Liver (tissue), 9 donors: Measurements from ENCODE around the gene EMC1. TPM values are rescaled to one million over a fixed set of nuclear protein-coding genes. Genes with fewer than 3 reads are reported as not detected.

Experiments used
- DNase-seq: peaks from one replicate; pipeline ENCODE4 v3.0.0-alpha.2; 2017; ENCODE audit warnings: low spot score
- H3K27ac ChIP-seq, 2 donors: one replicate each; pipeline ENCODE4 v1.7.0; 2013; ENCODE audit warnings: inconsistent platforms in 2 of 2, low read length in 2 of 2, control low read depth in 1 of 2, low read depth in 1 of 2, mild to moderate bottlenecking in 1 of 2
- H3K27me3 ChIP-seq, 4 donors: one replicate each; pipeline versions ENCODE4 v1.6.1 to v1.7.0; 2013; ENCODE audit warnings: low read length in 3 of 4, inconsistent platforms in 1 of 4, mild to moderate bottlenecking in 1 of 4, moderate library complexity in 1 of 4; ENCODE audit not compliant: control insufficient read depth in 4 of 4, insufficient read depth in 4 of 4
- H3K36me3 ChIP-seq, 4 donors: one replicate each; pipeline versions ENCODE4 v1.6.1 to v1.7.0; 2013; ENCODE audit warnings: low read length in 3 of 4, mild to moderate bottlenecking in 3 of 4, low read depth in 1 of 4, moderate library complexity in 1 of 4; ENCODE audit not compliant: control insufficient read depth in 4 of 4, insufficient read depth in 3 of 4
- H3K4me1 ChIP-seq, 4 donors: one replicate each; pipeline versions ENCODE4 v1.6.1 to v1.7.0; 2013; ENCODE audit warnings: low read length in 3 of 4, mild to moderate bottlenecking in 3 of 4, moderate library complexity in 1 of 4; ENCODE audit not compliant: control insufficient read depth in 4 of 4, insufficient read depth in 4 of 4
- H3K4me3 ChIP-seq, 3 donors: one replicate each; pipeline versions ENCODE4 v1.6.1 to v1.7.0; 2013; ENCODE audit warnings: low read length in 3 of 3, control low read depth in 1 of 3, low read depth in 1 of 3, mild to moderate bottlenecking in 1 of 3
- H3K9ac ChIP-seq, 2 donors: one replicate each; pipeline ENCODE4 v1.7.0; 2013; ENCODE audit warnings: low read length in 2 of 2, mild to moderate bottlenecking in 2 of 2, moderate library complexity in 2 of 2, control low read depth in 1 of 2, low read depth in 1 of 2
- H3K9me3 ChIP-seq, 4 donors: one replicate each; pipeline versions ENCODE4 v1.6.1 to v1.7.0; 2013; ENCODE audit warnings: low read length in 3 of 4; ENCODE audit not compliant: control insufficient read depth in 4 of 4
- ATF3 ChIP-seq: IDR thresholded peaks from 2 replicates; pipeline ENCODE4 v1.6.1; 2016; ENCODE audit warnings: antibody characterized with exemption
- CTCF ChIP-seq: fragments of 150-350 bp; IDR thresholded peaks from 2 replicates; pipeline ENCODE4 v1.5.1; 2017; ENCODE audit warnings: improper control_type of control experiment, low read depth, low read length; ENCODE audit not compliant: missing input control
- EGR1 ChIP-seq, 2 donors: IDR thresholded peaks; 2 replicates each; pipeline ENCODE4 v1.6.1; 2016 to 2018; ENCODE audit warnings: antibody characterized with exemption in 2 of 2, low read depth in 2 of 2
- FOXA1 ChIP-seq: IDR thresholded peaks from 2 replicates; pipeline ENCODE4 v1.6.1; 2016; ENCODE audit warnings: antibody characterized with exemption
- FOXA2 ChIP-seq: IDR thresholded peaks from 2 replicates; pipeline ENCODE4 v1.6.1; 2016; ENCODE audit warnings: antibody characterized with exemption
- GABPA ChIP-seq, 2 donors: IDR thresholded peaks in 1 of 2; conservative IDR thresholded peaks in 1 of 2; 2 replicates each; pipeline ENCODE4 v1.6.1; 2016; ENCODE audit warnings: antibody characterized with exemption in 2 of 2, mild to moderate bottlenecking in 1 of 2, moderate library complexity in 1 of 2
- HNF4A ChIP-seq, 2 donors: conservative IDR thresholded peaks; 2 replicates each; pipeline ENCODE4 v1.6.1; 2016; ENCODE audit warnings: antibody characterized with exemption in 2 of 2, mild to moderate bottlenecking in 2 of 2
- HNF4G ChIP-seq: IDR thresholded peaks from 2 replicates; pipeline ENCODE4 v1.6.1; 2016; ENCODE audit warnings: antibody characterized with exemption
- JUND ChIP-seq, 2 donors: IDR thresholded peaks; 2 replicates each; pipeline ENCODE4 v1.6.1; 2016; ENCODE audit warnings: antibody characterized with exemption in 2 of 2
- NR2F2 ChIP-seq: IDR thresholded peaks from 2 replicates; pipeline ENCODE4 v1.6.1; 2016; ENCODE audit warnings: antibody characterized with exemption
- RAD21 ChIP-seq, 2 donors: IDR thresholded peaks; 2 replicates each; pipeline ENCODE4 v1.6.1; 2016; ENCODE audit warnings: antibody characterized with exemption in 2 of 2, mild to moderate bottlenecking in 2 of 2
- SP1 ChIP-seq: IDR thresholded peaks from 2 replicates; pipeline ENCODE4 v1.6.1; 2018; ENCODE audit warnings: antibody characterized with exemption, mild to moderate bottlenecking
- TAF1 ChIP-seq: conservative IDR thresholded peaks from 2 replicates; pipeline ENCODE4 v1.6.1; 2016; ENCODE audit warnings: antibody characterized with exemption, mild to moderate bottlenecking
- YY1 ChIP-seq: IDR thresholded peaks from 2 replicates; pipeline ENCODE4 v1.6.1; 2016; ENCODE audit warnings: antibody characterized with exemption, mild to moderate bottlenecking
- WGBS: extraction: QIAGEN DNeasy Blood & Tissue Kit; methylation state at CpG from one replicate; pipeline ENCODE4 v1.1.7; 2013; 5-methylcytosine and 5-hydroxymethylcytosine counted together
- polyA plus RNA-seq, 2 donors: library from polyadenylated mRNA; stranded (reverse) in 1 of 2; unstranded in 1 of 2; fragments of 200-250 nt in 1 of 2; fragments of >200 nt in 1 of 2; fragmentation: Nextera tagmentation in 1 of 2; extraction: Ambion mirVana in 1 of 2; gene quantifications; one replicate each; pipeline versions ENCODE4 v1.2.1 to v1.2.3, GENCODE V29; 2013 to 2015
- total RNA-seq, 2 donors: library from RNA; depleted of rRNA; stranded (reverse); fragments of >200 nt; gene quantifications; one replicate each; pipeline ENCODE4 v1.2.3, GENCODE V29; 2014
- TF ChIP-seq, protein P1 (sequence below): IDR thresholded peaks from 2 replicates; pipeline ENCODE4 v1.6.1; 2016; ENCODE audit warnings: antibody characterized with exemption
- TF ChIP-seq, protein P2 (sequence below): IDR thresholded peaks from 2 replicates; pipeline ENCODE4 v1.6.1; 2016; ENCODE audit warnings: antibody characterized with exemption
- TF ChIP-seq, protein P3 (sequence below): IDR thresholded peaks from 2 replicates; pipeline ENCODE4 v1.6.1; 2016; ENCODE audit warnings: antibody characterized with exemption, mild to moderate bottlenecking
- donor health status: healthy.
- donor health status: healthy.
- donor health status: healthy.
- donor health status: healthy.
- donor health status: healthy.

Gene EMC1
- total and polyA plus RNA-seq, 4 donors, result 8.0 to 33.6 (median 14.8) TPM

DNA sequence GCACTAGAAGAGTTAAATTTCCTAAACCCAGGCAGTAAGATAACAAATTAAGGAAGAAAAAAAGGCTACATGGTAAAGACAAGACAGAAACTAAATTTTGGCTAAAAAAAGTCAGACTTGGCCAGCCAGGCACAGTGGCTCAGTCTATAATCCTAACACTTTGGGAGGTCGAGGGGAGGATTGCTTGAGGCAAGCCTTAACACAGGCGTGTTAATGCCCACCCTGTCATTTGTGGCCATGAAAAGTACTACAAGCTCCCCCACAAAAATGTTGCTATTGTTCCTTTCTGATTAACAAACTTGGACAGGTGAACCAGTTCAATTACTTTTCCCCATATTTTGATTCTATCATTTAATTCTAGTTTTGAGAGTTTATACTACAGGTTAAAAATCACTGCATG lies 73.5 kb downstream of the EMC1 start (continued):
- TF ChIP-seq, protein P1, sequence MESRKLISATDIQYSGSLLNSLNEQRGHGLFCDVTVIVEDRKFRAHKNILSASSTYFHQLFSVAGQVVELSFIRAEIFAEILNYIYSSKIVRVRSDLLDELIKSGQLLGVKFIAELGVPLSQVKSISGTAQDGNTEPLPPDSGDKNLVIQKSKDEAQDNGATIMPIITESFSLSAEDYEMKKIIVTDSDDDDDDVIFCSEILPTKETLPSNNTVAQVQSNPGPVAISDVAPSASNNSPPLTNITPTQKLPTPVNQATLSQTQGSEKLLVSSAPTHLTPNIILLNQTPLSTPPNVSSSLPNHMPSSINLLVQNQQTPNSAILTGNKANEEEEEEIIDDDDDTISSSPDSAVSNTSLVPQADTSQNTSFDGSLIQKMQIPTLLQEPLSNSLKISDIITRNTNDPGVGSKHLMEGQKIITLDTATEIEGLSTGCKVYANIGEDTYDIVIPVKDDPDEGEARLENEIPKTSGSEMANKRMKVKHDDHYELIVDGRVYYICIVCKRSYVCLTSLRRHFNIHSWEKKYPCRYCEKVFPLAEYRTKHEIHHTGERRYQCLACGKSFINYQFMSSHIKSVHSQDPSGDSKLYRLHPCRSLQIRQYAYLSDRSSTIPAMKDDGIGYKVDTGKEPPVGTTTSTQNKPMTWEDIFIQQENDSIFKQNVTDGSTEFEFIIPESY, result no peak
- no peak for TF ChIP-seq RAD21 (IDR thresholded peaks at IDR 0.05)
- TF ChIP-seq FOXA1, result no peak
- TF ChIP-seq NR2F2, result no peak
- no peak for TF ChIP-seq YY1
- TF ChIP-seq ATF3, result no peak
- no peak for TF ChIP-seq SP1
- no peak for TF ChIP-seq HNF4A (conservative IDR thresholded peaks at IDR 0.05)
- TF ChIP-seq, protein P2, sequence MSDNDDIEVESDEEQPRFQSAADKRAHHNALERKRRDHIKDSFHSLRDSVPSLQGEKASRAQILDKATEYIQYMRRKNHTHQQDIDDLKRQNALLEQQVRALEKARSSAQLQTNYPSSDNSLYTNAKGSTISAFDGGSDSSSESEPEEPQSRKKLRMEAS, result no peak
- TF ChIP-seq GABPA (IDR thresholded peaks at IDR 0.05 in 1 of 2, conservative IDR thresholded peaks at IDR 0.05 in 1 of 2), result no peak

DNA sequence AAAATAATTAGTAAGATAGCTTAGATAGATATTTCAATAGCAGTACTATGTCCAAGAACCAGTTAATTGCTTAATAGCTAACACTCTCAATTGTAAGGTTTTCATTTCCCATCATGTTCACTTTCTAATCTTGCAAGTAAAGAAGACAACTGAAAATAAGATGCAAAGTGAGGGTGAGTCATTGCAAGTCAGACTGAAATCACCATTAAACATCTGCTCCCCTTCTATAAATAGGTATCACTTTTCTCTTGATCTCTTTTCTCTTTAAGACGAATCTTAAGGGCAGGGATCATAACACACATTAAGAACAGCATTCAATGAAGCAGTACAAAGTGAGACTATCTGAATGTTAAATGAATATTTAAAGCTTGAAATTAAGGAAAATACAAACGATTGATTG lies 81.7 kb downstream of the EMC1 start:
- no peak for TF ChIP-seq JUND (IDR thresholded peaks at IDR 0.05)
- no peak for TF ChIP-seq FOXA2
- TF ChIP-seq GABPA (IDR thresholded peaks at IDR 0.05 in 1 of 2, conservative IDR thresholded peaks at IDR 0.05 in 1 of 2), result no peak
- TF ChIP-seq CTCF, result no peak
- TF ChIP-seq SP1, result no peak
- TF ChIP-seq NR2F2, result no peak
- no peak for TF ChIP-seq FOXA1
- no peak for TF ChIP-seq HNF4A (conservative IDR thresholded peaks at IDR 0.05)
- no peak for TF ChIP-seq RAD21 (IDR thresholded peaks at IDR 0.05)
- no peak for TF ChIP-seq EGR1 (IDR thresholded peaks at IDR 0.05; ENCODE audit: low read depth in 2 of 2)
- no peak for TF ChIP-seq YY1
- no peak for TF ChIP-seq HNF4G
- H3K36me3 ChIP-seq, result peaks cover 18 to 89% (median 84%) of the 10 kb centered on the region in 4 donors
- no peak overlapping the region for H3K27ac ChIP-seq
- no peak overlapping the region for H3K4me3 ChIP-seq
- no peaks in the 10 kb centered on the region for H3K9me3 ChIP-seq
- no peak for DNase-seq
- H3K9ac ChIP-seq, result no peak overlapping the region
- H3K4me1 ChIP-seq, result peaks cover 0 to 12% (median 8%) of the 10 kb centered on the region in 4 donors
- 89% methylated on average over 2 of the region's 2 CpGs for WGBS
- no peaks in the 10 kb centered on the region for H3K27me3 ChIP-seq

DNA sequence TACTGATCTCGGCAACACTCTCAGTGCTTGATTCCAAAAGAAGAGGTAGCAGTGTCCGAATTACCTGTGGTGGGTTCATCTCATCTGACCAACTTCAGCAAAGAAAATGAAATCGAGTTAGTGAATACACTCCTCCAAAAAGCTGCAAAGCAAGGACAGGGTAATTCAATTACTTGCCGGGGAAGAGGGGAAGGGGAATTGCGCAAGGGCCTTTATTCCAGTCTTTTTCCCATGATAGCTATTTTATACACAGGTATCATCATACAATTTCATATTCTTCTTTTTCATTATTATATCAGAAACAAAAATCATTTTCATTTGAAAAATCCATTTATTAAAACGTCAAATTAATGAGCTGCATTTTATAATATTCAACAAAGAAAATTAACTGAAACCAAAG lies 84.2 kb downstream of the EMC1 start:
- Histone ChIP-seq H3K27me3 (no peaks in the 10 kb centered on the region), H3K4me3 (no peak overlapping the region), H3K4me1 (peaks cover 0 to 12% (median 8%) of the 10 kb centered on the region in 4 donors), H3K27ac (no peak overlapping the region), H3K9ac (no peak overlapping the region), H3K36me3 (peaks cover 22 to 92% (median 86%) of the 10 kb centered on the region in 4 donors), H3K9me3 (no peaks in the 10 kb centered on the region)
- TF ChIP-seq GABPA (IDR thresholded peaks at IDR 0.05 in 1 of 2, conservative IDR thresholded peaks at IDR 0.05 in 1 of 2) (no peak), HNF4G (no peak), SP1 (no peak), HNF4A (conservative IDR thresholded peaks at IDR 0.05) (no peak), ATF3 (no peak), EGR1 (IDR thresholded peaks at IDR 0.05; ENCODE audit: low read depth in 2 of 2) (no peak), YY1 (no peak), TAF1 (no peak)
- TF ChIP-seq, protein P1, result no peak
- TF ChIP-seq, protein P3, sequence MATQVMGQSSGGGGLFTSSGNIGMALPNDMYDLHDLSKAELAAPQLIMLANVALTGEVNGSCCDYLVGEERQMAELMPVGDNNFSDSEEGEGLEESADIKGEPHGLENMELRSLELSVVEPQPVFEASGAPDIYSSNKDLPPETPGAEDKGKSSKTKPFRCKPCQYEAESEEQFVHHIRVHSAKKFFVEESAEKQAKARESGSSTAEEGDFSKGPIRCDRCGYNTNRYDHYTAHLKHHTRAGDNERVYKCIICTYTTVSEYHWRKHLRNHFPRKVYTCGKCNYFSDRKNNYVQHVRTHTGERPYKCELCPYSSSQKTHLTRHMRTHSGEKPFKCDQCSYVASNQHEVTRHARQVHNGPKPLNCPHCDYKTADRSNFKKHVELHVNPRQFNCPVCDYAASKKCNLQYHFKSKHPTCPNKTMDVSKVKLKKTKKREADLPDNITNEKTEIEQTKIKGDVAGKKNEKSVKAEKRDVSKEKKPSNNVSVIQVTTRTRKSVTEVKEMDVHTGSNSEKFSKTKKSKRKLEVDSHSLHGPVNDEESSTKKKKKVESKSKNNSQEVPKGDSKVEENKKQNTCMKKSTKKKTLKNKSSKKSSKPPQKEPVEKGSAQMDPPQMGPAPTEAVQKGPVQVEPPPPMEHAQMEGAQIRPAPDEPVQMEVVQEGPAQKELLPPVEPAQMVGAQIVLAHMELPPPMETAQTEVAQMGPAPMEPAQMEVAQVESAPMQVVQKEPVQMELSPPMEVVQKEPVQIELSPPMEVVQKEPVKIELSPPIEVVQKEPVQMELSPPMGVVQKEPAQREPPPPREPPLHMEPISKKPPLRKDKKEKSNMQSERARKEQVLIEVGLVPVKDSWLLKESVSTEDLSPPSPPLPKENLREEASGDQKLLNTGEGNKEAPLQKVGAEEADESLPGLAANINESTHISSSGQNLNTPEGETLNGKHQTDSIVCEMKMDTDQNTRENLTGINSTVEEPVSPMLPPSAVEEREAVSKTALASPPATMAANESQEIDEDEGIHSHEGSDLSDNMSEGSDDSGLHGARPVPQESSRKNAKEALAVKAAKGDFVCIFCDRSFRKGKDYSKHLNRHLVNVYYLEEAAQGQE, result no peak
- TF ChIP-seq, protein P2, result no peak
- WGBS, result 94% methylated on average over 6 of the region's 6 CpGs
- no peak for DNase-seq
